GM18505 (cell line): ENCODE measurements around the gene TTC23.

Experiments
- ATAC-seq: cut with Tn5 transposase; IDR thresholded peaks from one replicate; pipeline ENCODE4 v1.9.1; 2021; ENCODE audit not compliant: unreplicated experiment
- POLR2A ChIP-seq: IDR thresholded peaks from 4 replicates; pipeline ENCODE4 v1.6.1; 2011; ENCODE audit warnings: borderline replicate concordance; ENCODE audit not compliant: insufficient read depth, insufficient read length; ENCODE audit errors: extremely low read depth

TTC23 gene

DNA sequence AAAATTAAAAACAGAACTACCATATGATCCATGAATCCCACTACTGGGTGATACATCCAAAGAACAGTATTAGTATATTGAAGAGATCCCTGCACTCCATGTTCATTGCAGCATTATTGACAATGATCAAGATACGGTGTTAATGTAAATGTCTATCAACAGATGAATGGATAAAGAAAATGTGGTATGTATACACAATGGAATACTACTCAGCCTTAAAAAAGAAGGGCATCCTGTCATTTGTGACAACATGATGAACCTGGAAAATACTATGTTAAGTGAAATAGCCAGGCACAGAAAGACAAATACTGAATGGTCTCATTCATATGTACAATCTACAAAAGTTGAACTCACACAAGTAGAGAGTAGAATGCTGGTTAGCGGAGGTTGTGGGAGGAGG lies 16.6 kb downstream of the TTC23 start:
- no peak for ATAC-seq
- no peak for TF ChIP-seq POLR2A

DNA sequence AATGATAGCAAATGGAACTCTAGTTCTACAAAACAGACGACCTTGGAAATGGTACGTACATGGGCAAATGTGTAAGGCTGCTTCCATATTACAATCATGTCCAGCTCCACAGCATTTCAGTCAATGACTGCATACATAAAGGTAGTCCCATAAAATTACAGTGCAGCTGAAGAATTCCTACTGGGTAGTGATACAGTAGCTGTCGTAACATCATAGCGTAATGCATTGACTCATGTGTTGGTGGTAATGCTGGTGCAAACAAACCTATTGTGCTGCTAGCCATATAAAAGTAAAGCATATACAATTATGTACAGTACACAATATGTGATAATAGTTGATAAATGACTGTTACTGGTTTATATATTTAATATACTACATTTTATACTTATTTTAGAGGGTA lies 18.5 kb downstream of the TTC23 start:
- no peak for ATAC-seq
- TF ChIP-seq POLR2A: no peak

DNA sequence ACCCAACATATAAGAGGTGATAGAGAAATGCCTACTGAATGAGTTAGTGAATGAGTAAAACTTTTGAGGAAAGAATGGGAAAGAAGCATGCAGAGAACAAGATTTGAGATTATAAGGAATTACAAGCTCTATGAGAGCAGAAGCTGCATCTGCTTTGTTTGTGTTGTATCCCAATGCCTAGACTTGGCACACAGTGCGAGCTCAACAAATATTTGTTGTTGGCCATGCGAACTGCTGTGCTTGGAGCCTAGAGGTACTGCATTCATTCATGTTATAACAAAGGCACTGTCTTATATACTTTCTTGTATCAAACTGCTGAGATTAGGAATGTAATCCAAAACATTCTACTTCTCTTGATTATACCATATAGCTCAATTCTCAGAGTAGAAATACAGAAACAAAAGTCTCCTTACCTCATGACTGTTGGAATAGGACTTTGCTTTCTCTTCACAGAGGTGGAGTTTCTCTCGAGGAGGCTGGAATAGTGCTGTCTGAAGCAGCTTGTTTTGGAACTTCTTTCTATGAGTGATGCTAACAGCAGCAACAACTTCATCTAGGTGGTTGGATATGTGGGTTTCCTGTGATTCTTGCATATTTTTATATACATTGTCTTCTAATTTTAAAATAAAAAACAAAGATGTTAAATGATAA lies 21.1 kb downstream of the TTC23 start:
- no peak for ATAC-seq
- TF ChIP-seq POLR2A: no peak

DNA sequence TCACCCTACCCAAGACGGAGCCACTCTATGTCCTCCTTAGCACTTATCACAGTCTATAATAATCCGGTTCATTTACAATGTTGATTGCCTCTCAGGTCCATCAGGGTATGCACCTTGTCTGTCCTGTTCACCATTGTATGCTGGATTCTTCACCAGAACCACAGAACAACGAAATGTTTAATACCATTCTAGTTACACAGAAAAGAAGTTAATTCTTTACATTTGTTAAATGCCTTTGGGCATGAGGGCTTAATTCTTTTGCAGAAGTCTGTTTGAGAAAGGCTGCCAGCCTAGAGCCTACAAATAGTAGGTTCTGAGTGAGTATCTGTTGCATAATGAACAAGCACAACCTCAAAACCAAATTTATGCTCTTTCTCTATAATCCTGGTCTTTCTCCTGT lies 22.6 kb downstream of the TTC23 start:
- no peak for TF ChIP-seq POLR2A
- no peak for ATAC-seq

DNA sequence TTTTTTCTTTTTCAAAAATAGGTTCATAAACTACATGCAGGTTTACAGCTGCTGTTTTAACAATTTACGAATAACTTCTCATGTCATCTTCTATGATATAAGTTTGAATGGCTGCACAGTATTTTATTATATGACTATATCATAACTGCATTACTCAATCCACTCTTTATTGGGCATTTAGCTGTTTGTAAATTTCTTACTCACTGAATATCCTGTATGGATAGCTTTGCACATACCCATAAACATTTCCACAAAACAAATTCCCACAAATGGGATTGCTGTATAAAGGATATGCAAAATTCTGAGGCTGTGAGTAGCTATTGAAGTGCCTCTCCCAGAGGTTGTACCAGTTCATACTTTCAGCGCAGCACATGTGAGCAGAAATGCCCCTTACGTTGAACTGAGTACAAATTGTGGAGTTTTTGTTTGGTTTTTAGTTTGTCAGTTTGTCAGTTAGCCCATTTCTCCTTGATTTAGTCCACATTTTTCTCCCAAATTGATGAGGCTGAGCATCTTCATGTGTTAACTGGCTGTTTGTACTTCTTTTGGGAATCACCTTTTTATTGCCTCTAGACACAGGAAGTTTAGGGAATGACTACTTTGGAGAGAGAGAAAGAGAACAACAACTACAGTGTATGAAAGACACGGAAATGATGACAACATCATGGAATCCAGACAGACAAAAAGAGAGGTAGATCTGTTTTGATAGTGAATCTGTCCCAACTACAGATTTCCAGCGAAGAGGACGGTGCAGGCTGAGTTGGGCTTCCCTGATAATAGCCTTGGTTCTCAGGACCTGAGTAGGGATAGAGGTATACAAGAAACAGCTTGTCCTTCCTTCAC lies 24.8 kb downstream of the TTC23 start:
- no peak for TF ChIP-seq POLR2A
- ATAC-seq: no peak

DNA sequence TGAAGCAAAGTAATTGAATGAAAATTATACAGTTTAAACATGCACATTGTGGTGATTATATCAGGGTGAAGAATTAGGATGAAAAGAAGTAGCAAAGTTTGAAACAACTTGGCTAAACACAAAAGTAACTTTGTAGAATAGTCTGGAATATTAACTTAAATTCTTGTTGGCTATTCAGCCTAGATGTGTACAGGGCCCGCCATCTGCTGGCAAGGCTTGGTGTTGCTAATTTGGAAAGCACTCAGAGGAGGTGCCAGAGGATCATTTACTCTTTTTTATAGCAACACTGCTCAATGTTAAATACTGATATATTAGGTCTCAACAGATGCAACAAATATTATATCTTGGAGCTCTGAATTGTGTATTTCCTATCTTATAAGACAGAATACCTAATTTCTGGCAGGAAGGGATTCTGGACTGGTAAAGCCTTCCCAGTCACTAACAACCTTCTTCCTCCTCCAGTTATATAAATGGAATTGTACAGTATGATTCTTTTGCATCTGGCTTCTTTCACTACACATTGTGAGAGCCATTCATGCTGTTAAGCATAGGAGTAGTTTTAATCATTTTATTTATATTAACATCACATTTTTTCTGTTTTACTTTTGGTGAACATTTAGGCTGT lies 36.1 kb downstream of the TTC23 start:
- no peak for TF ChIP-seq POLR2A
- no peak for ATAC-seq

DNA sequence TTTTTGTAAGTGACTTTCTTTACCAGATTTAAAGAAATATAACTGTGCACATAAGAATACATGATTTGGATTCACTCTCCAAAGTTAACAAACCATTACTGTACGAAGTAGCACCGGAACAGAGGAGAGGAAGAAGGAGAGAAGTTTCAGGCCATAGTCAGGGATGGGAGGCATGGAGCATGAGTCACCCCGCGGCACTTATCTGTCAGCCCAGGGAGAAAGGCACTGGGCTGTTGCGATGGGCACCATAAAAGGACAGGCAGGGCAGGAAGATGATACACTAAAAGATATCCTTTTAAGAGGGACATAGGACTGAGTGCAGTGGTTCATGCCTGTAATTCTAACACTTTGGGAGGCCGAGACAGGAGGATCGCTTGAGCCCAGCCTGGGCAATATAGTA lies 37.0 kb downstream of the TTC23 start:
- no peak for ATAC-seq
- no peak for TF ChIP-seq POLR2A

DNA sequence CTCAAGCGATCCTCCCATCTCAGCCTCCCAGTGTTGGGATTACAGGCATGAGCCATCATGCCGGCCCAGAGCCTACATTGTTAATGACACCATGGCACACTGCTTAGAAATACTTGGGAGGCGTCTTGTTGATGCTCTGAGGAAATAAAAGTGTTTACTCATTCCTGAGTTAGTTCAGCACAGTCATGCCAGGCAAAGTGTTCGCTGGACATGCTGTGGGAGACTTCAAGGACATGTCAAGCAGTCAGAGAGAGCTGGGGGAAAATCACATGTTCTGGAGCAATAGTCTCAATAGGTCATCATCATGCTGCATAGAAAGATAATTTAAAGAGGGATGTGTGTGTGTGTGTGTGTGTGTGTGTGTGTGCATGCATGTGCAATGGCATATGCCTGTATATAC lies 37.5 kb downstream of the TTC23 start:
- no peak for TF ChIP-seq POLR2A

DNA sequence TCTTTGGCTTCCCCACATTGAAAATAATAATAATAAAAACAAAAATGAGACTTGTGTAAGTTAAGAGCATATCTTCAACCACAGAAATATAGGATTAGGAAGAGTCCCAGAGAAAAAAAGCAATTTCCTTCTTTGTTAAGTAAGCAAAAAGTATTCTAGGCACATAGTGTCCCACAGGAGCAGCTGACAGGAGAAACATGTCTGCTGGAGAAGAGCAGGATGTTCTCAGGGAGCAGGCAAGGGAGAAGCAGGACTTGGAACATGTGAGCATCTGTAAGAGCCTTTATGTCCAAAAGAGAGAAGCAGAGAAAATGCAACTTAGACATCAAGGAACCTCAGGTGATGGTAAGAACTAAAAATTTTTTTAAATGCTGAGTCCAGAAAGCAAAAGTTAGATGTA lies 39.0 kb downstream of the TTC23 start:
- no peak for ATAC-seq
- TF ChIP-seq POLR2A: no peak

More for the DNA sequence above, 37.5 kb downstream of the TTC23 start:
- no peak for ATAC-seq

DNA sequence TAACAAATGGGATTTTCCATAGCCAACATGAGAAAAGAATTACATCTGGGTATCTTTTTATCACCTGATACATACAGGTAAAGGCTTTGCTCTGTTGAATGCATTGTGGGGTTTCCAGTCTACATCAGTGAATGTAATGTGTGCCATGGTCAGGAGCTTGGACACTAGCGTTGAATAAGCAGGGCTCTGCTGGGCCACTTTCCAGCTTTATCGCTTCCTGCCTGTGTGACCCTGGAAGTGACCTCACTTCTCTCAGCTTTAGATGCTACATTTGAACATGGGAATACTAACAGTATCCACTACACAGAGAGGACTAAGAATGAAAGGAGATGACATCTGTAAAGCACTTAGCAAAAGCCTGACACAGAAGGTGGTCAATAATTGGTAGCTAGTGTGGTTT lies 40.1 kb downstream of the TTC23 start:
- ATAC-seq: no peak
- TF ChIP-seq POLR2A: no peak

DNA sequence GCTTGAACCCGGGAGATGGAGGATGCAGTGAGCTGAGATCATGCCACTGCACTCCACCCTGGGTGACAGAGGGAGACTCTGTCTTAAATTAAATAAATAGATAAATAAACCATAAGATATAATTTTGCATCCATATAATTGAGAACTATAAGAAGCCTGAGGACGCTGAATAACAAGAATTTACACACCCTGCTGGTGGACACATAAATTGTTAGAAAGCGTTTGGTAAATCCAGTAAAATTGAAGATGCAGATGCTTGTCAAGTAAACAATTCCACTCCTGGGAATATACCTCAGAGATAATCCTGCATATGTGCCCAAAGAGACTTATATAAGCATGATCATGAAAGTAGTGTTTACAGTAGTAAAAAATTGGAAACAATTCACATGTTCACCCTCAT lies 41.7 kb downstream of the TTC23 start:
- no peak for TF ChIP-seq POLR2A
- ATAC-seq: no peak

DNA sequence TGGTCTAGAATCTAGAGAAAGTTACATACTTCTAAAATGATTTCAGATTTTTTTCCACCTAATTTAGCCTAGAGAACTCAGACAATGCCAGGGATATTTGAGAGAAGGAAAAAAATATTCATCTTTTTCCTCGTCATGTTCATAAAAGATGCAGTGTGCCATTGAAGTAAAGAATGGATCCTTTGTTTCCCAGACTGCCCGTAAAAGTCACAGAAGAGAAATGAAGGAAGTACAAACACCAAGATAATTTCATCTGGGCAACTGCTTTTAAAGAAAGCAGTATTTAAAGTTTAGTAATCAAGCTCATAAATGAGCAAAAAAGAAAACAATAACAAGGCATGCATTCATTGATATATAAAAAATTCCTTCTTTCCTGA lies 47.2 kb downstream of the TTC23 start:
- no peak for TF ChIP-seq POLR2A
- ATAC-seq: no peak

DNA sequence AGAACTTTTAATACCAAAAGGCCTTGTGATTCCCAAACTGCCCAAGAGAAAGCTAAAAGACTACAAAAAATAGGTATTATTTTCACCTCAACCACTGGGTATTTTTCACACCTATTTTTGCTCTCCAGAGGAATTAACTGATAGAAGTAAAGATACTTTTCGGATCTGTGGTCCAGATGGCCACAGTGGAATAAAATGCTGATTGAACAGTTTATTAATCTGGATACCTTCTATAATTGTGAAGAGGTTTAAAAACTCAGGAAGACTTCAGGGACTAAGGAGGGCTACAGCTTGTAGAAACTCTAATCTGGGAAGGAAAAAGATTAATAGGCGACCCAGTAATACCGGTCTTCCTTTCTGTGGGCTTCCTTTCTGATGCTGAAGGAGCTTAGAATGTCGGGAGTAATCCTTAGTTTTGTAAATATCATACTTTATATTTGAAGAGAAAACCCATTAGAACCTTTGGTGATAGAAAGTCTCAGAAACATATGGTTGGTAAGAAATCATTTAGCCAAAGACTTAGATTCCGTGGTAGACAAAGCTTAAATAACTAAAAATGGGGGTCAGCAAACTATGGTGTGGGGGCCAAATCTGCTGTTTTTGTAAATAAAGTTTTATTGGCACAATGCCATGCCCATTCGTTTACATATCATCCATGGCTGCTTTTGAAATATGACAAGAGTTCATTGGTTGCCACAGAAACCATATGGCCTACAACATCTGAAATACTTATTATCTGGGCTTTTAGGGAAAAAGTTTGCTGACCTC lies 47.8 kb downstream of the TTC23 start:
- ATAC-seq: no peak
- no peak for TF ChIP-seq POLR2A
